GM23338 (cell line): Measurements from ENCODE around the gene DTHD1. TPM values are rescaled to one million over a fixed set of nuclear protein-coding genes. Genes with fewer than 3 reads are reported as not detected.

ENCODE experiments used
- EZH2 ChIP-seq: fragments of 200-600 bp; sonication (generic); IDR thresholded peaks from one replicate; pipeline ENCODE4 v1.8.0; 2017; ENCODE audit warnings: antibody characterized with exemption, mild to moderate bottlenecking, low read depth; ENCODE audit not compliant: unreplicated experiment
- REST ChIP-seq: IDR thresholded peaks from one replicate; pipeline ENCODE4 v1.6.1; 2018; ENCODE audit warnings: antibody characterized with exemption; ENCODE audit not compliant: unreplicated experiment
- ZNF462 ChIP-seq: fragments of 250-450 bp; sonication (Bioruptor Pico); IDR thresholded peaks from 2 replicates; pipeline ENCODE4 v1.5.0; 2020; ENCODE audit warnings: mild to moderate bottlenecking, moderate library complexity
- polyA plus RNA-seq: library from polyadenylated mRNA; unstranded; fragments of >200 nt; fragmentation: Nextera tagmentation; extraction: Ambion mirVana; gene quantifications from 2 replicates; pipeline ENCODE4 v1.2.1, GENCODE V29; 2016
- total RNA-seq: library from RNA; depleted of rRNA; stranded (reverse); fragments of >200 nt; shearing (Covaris generic); gene quantifications from 2 replicates; pipeline ENCODE4 v1.2.3, GENCODE V29; 2014

DTHD1 gene
- total and polyA plus RNA-seq, 2 experiments from 2014 or later = not detected

- TF ChIP-seq ZNF462 (CRISPR knock-in tag) (no peak), EZH2 (no peak), REST (no peak)
These were observed 38.6 kb upstream of the DTHD1 start (continued) for GRCh38 chr4:36242629-36243354.
